Thyroid gland (tissue), 4 donors: Measurements from ENCODE around the gene CSTF3. TPM values are rescaled to one million over a fixed set of nuclear protein-coding genes. Genes with fewer than 3 reads are reported as not detected.

Experiments
- DNase-seq, 2 donors: peaks; one replicate each; pipeline ENCODE4 v3.0.0-alpha.2; 2019
- H3K27ac ChIP-seq, 3 donors: fragments of 200-600 bp; sonication (generic); 1 replicate in 2 of 3; 2 replicates in 1 of 3; pipeline ENCODE4 v1.5.1; 2016 to 2019; ENCODE audit warnings: mild to moderate bottlenecking in 1 of 3, moderate library complexity in 1 of 3
- H3K27me3 ChIP-seq: fragments of 200-600 bp; sonication (generic); one replicate; pipeline ENCODE4 v1.5.1; 2019
- H3K36me3 ChIP-seq, 2 donors: fragments of 200-600 bp; sonication (generic); one replicate each; pipeline ENCODE4 v1.5.1; 2016 to 2019
- H3K4me1 ChIP-seq, 2 donors: fragments of 200-600 bp; sonication (generic); one replicate each; pipeline ENCODE4 v1.5.1; 2017 to 2019
- H3K4me3 ChIP-seq, 3 donors: fragments of 200-600 bp; sonication (generic); replicated peaks in 1 of 3; 1 replicate in 2 of 3; 2 replicates in 1 of 3; pipeline ENCODE4 v1.5.1; 2016; ENCODE audit warnings: mild to moderate bottlenecking in 1 of 3
- H3K9me3 ChIP-seq: fragments of 200-600 bp; sonication (generic); one replicate; pipeline ENCODE4 v1.5.1; 2017
- POLR2A ChIP-seq, 2 donors: fragments of 450-650 bp; IDR thresholded peaks; one replicate each; pipeline ENCODE4 v1.6.1; 2017; ENCODE audit warnings: antibody characterized with exemption in 2 of 2, mild to moderate bottlenecking in 2 of 2, moderate library complexity in 1 of 2
- whole genome bisulfite sequencing, 2 donors: methylation state at CpG; one replicate each; pipeline ENCODE4 v1.1.5; 2017; 5-methylcytosine and 5-hydroxymethylcytosine counted together
- intact Hi-C: fragments of 100-400 bp; cut with DNase I; formaldehyde crosslinking; loops from one replicate; pipeline ENCODE4 v1.15.1; 2023
- total RNA-seq, 4 donors: library from RNA; depleted of rRNA; stranded (reverse); fragments of >200 nt; gene quantifications; one replicate each; pipeline ENCODE4 v1.2.3, GENCODE V29; 2016
- TF ChIP-seq, protein P1 (sequence below), 6 experiments: fragments of 200-600 bp in 3 of 6; fragments of 450-650 bp in 3 of 6; sonication (generic) in 3 of 6; IDR thresholded peaks; one replicate each; pipeline ENCODE4 v1.5.1; 2016 to 2019; ENCODE audit warnings: antibody characterized with exemption in 6 of 6, mild to moderate bottlenecking in 2 of 6, inconsistent platforms in 1 of 6, moderate library complexity in 1 of 6

The CSTF3 gene
- 10 to 100 TPM; 18.1 to 30.4 (median 26.2) TPM for total RNA-seq

DNA sequence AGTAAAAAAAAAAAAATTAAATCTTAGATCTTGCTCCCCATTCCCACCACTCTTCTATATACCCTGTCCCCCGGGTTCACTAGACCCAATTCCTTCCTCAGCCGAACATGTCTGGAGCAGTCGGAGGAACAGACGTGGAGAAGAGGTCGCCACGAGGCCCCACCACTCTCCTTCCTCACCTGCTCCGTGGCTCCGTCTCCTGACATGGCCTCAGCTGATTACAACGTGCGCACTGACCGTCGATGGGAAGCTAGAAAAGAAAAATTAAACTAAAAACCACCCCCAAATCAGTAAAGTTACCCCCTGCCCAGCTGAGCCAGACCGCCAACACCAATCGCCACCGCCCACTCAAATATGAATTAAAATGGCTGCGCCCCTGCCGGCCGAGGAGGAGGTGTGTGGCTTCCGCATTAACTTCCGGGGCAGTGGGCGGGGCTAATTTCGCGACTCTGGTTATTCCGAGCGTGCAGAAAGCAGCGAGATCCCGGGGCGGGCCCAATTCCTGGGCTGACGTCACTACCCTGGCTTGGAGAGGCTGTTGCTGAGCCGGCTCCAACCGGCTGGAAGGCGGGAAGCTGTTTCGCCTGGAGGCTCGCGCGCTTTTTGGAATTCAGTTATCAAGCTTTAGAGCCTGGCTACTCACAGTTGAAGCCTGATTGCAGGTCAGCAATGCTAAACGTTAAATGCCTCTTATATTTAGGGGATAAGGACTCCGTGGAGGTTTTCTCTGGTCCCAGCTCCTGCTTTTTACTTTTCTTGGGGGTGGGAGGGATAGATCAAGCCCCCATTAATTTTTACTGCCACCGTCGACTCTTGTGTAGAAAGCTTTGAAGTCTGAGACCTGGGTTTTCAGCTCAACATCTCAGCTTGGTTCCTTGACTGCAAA lies at the start of gene CSTF3:
Gene CSTF3, minus strand, starts transcription at position 361 of the 886 bp plus-strand sequence. Its CDS starts 155 bp downstream, at position 206.
- Histone ChIP-seq H3K36me3 (no peaks in the 10 kb centered on the region), H3K4me3 (peak within 1 kb of the TSS; percentile 48 to 59 (median 48)), H3K27ac (peak within 1 kb of the TSS in 2 of 3 donors; percentile 69 to 76), H3K4me1 (peaks cover 13 to 21% of the 10 kb centered on the region in 2 donors), H3K9me3 (no peaks in the 10 kb centered on the region), H3K27me3 (no peaks in the 10 kb centered on the region)
- TF ChIP-seq, protein P1, sequence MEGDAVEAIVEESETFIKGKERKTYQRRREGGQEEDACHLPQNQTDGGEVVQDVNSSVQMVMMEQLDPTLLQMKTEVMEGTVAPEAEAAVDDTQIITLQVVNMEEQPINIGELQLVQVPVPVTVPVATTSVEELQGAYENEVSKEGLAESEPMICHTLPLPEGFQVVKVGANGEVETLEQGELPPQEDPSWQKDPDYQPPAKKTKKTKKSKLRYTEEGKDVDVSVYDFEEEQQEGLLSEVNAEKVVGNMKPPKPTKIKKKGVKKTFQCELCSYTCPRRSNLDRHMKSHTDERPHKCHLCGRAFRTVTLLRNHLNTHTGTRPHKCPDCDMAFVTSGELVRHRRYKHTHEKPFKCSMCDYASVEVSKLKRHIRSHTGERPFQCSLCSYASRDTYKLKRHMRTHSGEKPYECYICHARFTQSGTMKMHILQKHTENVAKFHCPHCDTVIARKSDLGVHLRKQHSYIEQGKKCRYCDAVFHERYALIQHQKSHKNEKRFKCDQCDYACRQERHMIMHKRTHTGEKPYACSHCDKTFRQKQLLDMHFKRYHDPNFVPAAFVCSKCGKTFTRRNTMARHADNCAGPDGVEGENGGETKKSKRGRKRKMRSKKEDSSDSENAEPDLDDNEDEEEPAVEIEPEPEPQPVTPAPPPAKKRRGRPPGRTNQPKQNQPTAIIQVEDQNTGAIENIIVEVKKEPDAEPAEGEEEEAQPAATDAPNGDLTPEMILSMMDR (IDR thresholded peaks at IDR 0.05) = peak in 5 of 6 experiments; percentile 33 to 70 (median 53)
- peak in 1 of 2 donors; percentile 78 for TF ChIP-seq POLR2A (IDR thresholded peaks at IDR 0.05)
- intact Hi-C loops = no loop called here
- DNase-seq = peak; percentile 100
- WGBS, 2 donors = 3 to 4% methylated on average over 28 to 40 of the region's 40 CpGs

DNA sequence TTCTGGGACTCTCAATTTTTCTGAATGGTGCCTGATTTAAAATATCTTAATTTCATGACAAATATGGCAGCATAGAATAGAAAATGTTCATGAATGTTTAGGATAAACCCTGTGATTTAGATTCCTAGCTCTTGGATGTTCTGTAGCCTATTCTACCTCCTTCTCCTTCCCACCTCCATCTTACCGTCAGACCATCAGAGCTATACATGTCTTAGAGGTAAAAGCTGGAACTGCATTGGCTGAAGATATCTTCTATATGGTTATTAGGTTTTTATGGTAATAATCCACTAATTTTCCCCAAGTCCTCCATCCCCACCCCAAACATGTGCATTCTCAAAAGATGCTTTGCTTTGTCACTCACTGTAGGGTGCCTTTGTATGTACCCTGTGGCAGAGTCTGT lies 46.9 kb upstream of the CSTF3 start:
- Histone ChIP-seq H3K36me3 (no peaks in the 10 kb centered on the region), H3K9me3 (no peaks in the 10 kb centered on the region), H3K4me1 (no peaks in the 10 kb centered on the region), H3K27ac (no peak overlapping the region), H3K27me3 (no peaks in the 10 kb centered on the region), H3K4me3 (no peak overlapping the region)
- no peak for TF ChIP-seq POLR2A (IDR thresholded peaks at IDR 0.05)
- TF ChIP-seq, protein P1 (IDR thresholded peaks at IDR 0.05) = no peak
- WGBS, 2 donors = 98% methylated on average over 1 of the region's 1 CpG
- no peak for DNase-seq
- intact Hi-C loops = no loop called here

DNA sequence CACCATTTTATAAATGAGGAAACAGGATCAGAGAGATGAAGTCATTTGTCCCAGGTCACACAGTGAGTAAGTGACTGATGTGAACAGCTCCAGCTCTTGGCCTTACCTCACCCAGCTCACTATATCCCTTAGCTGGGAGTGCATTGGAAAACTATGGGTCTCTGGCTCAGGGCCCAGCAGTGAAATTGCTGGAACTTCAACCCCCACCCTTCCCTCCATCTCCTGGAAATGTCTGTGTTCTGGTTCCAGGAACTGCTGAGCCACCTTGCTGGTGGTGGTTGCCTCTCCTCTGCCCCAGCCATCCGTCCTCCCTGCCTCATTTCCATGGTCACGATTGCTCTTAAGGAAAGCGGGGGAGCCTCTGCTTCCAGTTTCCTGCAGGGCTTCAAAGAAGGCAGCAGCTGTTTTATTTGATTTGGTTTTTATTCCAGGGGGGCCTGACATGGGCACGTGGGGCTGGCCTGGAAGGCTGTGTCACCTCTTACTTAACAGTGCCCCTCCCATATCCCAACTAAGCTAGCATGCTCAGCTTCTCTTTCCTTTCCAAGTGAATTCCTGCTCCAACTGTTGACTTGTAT lies 46.2 kb upstream of the CSTF3 start:
- H3K4me3 ChIP-seq = no peak overlapping the region
- H3K9me3 ChIP-seq = no peaks in the 10 kb centered on the region
- H3K27me3 ChIP-seq = no peaks in the 10 kb centered on the region
- no peaks in the 10 kb centered on the region for H3K36me3 ChIP-seq
- no peaks in the 10 kb centered on the region for H3K4me1 ChIP-seq
- 58 to 77% methylated on average over 4 of the region's 4 CpGs for WGBS, 2 donors
- H3K27ac ChIP-seq = no peak overlapping the region
- no peak for TF ChIP-seq POLR2A (IDR thresholded peaks at IDR 0.05)
- TF ChIP-seq, protein P1 (IDR thresholded peaks at IDR 0.05) = no peak
- intact Hi-C loops = no loop called here
- no peak for DNase-seq

DNA sequence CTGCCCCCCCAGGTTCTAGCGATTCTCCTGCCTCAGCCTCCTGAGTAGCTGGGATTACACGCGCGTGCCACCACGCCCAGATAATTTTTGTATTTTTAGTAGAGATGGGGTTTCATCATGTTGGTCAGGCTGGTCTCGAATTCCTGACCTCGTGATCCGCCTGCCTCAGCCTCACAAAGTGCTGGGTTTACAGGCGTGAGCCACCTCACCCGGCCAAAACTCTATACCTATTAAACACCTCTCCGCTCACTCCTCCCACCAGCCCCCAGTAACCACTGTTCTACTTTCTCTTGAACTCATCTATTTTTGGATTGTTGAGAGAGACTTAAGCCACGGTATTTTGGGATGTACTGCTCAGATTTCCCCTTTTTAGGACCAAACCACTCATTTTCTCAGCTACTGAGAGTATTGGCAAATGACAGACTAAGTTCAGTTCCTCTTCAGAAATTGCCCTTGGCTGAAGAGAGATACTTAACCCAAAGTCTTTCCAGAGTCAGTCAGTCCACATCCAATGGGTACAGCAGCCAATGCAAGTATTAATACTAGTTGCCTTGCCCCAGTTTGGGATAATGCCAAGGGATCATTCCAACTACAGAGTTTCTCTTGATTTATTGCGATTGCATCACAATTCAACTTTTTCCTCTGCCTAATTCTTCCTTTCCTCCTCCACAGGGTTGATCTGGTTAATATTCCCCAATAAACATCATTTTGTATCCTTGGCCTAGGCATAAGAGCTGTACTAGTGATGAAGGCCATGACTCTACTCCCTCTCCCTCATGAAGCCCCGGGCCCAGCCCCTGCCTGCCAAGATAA lies 36.8 kb upstream of the CSTF3 start:
- H3K36me3 ChIP-seq = no peaks in the 10 kb centered on the region
- H3K4me3 ChIP-seq = no peak overlapping the region
- no peaks in the 10 kb centered on the region for H3K4me1 ChIP-seq
- TF ChIP-seq, protein P1 (IDR thresholded peaks at IDR 0.05) = no peak
- TF ChIP-seq POLR2A (IDR thresholded peaks at IDR 0.05) = no peak
- intact Hi-C loops = no loop called here
- H3K27ac ChIP-seq = no peak overlapping the region
- no peaks in the 10 kb centered on the region for H3K9me3 ChIP-seq
- DNase-seq = no peak
- WGBS, 2 donors = 90 to 91% methylated on average over 14 of the region's 14 CpGs
- H3K27me3 ChIP-seq = no peaks in the 10 kb centered on the region
